ENCODE data around the gene TGM1.

GRCh38 chr14:24308342-24309124, 45.6 kb upstream of the TGM1 start:
- TF ChIP-seq, protein P1, sequence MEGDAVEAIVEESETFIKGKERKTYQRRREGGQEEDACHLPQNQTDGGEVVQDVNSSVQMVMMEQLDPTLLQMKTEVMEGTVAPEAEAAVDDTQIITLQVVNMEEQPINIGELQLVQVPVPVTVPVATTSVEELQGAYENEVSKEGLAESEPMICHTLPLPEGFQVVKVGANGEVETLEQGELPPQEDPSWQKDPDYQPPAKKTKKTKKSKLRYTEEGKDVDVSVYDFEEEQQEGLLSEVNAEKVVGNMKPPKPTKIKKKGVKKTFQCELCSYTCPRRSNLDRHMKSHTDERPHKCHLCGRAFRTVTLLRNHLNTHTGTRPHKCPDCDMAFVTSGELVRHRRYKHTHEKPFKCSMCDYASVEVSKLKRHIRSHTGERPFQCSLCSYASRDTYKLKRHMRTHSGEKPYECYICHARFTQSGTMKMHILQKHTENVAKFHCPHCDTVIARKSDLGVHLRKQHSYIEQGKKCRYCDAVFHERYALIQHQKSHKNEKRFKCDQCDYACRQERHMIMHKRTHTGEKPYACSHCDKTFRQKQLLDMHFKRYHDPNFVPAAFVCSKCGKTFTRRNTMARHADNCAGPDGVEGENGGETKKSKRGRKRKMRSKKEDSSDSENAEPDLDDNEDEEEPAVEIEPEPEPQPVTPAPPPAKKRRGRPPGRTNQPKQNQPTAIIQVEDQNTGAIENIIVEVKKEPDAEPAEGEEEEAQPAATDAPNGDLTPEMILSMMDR (IDR thresholded peaks at IDR 0.05), result no peak
- TF ChIP-seq POLR2A (IDR thresholded peaks at IDR 0.05), result no peak

Measured in sigmoid colon (tissue), 3 donors.